Activated naive CD4-positive, alpha-beta T cell (primary cell): ENCODE data around the gene NTRK3.

Source experiments
- DNase-seq, 4 experiments: peaks; one replicate each; lab custom pipeline; 2025; lab: John Stamatoyannopoulos, UW

Gene NTRK3

GRCh38 chr15:88179562-88179961 lies 77.0 kb downstream of the NTRK3 start:
- DNase-seq, result no peak

GRCh38 chr15:88178631-88179030 lies 77.9 kb downstream of the NTRK3 start:
- no peak for DNase-seq

- DNase-seq, result no peak
Measured at GRCh38 chr15:88177451-88177850, 79.1 kb downstream of the NTRK3 start.

- DNase-seq, result no peak
Measured at GRCh38 chr15:88174571-88174970, 82.0 kb downstream of the NTRK3 start.

GRCh38 chr15:88166082-88166993 lies 90.2 kb downstream of the NTRK3 start:
- DNase-seq, result no peak

- no peak for DNase-seq
Measured at GRCh38 chr15:88161636-88162035, 94.9 kb downstream of the NTRK3 start.

GRCh38 chr15:88155310-88155709 lies 101.2 kb downstream of the NTRK3 start:
- DNase-seq, result no peak

- DNase-seq, result no peak
Measured at GRCh38 chr15:88152672-88153071, 103.9 kb downstream of the NTRK3 start.

GRCh38 chr15:88147760-88148159 lies 108.8 kb downstream of the NTRK3 start:
- DNase-seq, result no peak

- DNase-seq, result no peak
Measured at GRCh38 chr15:88144921-88145653, 111.5 kb downstream of the NTRK3 start.

- DNase-seq, result no peak
Measured at GRCh38 chr15:88142121-88142520, 114.4 kb downstream of the NTRK3 start.

- DNase-seq, result no peak
Measured at GRCh38 chr15:88141269-88141889, 115.2 kb downstream of the NTRK3 start.

- DNase-seq, result no peak
Measured at GRCh38 chr15:88140398-88140797, 116.1 kb downstream of the NTRK3 start.

- DNase-seq, result no peak
Measured at GRCh38 chr15:88139936-88140335, 116.6 kb downstream of the NTRK3 start.

GRCh38 chr15:88133795-88134194 lies 122.7 kb downstream of the NTRK3 start:
- DNase-seq, result no peak

- no peak for DNase-seq
Measured at GRCh38 chr15:88132499-88132898, 124.0 kb downstream of the NTRK3 start.

- DNase-seq, result no peak
Measured at GRCh38 chr15:88131937-88132336, 124.6 kb downstream of the NTRK3 start.

GRCh38 chr15:88127432-88127790 lies 129.1 kb downstream of the NTRK3 start:
- DNase-seq, result no peak

GRCh38 chr15:88126695-88127431 lies 129.7 kb downstream of the NTRK3 start:
- DNase-seq, result no peak

- DNase-seq, result no peak
Measured at GRCh38 chr15:88125576-88125975, 131.0 kb downstream of the NTRK3 start.

GRCh38 chr15:88124199-88124598 lies 132.3 kb downstream of the NTRK3 start:
- DNase-seq, result no peak

- no peak for DNase-seq
Measured at GRCh38 chr15:88121968-88122530, 134.5 kb downstream of the NTRK3 start.
